Endothelial cell of umbilical vein (primary cell): ENCODE data around the gene IL1R2. TPM values are rescaled to one million over a fixed set of nuclear protein-coding genes. Genes with fewer than 3 reads are reported as not detected.

Source experiments
- BruUV-seq: library from RNA; stranded (reverse); fragments of 400-500 nt; replicated peaks from 2 replicates; lab custom pipeline; 2021; lab: Mats Ljungman, UMichigan
- CTCF ChIA-PET: fragments of 300-600, 350-600 bp; sonication (Branson Sonifier 250); formaldehyde crosslinking; loops from one replicate; lab custom pipeline; 2021; ENCODE audit warnings: antibody characterized with exemption, inconsistent platforms; lab: Charles Lee
- POLR2A ChIA-PET: fragments of 300-600, 350-600 bp; sonication (Branson Sonifier 250); formaldehyde crosslinking; loops from one replicate; lab custom pipeline; 2021; ENCODE audit warnings: antibody characterized with exemption, inconsistent platforms; lab: Charles Lee
- DNase-seq: peaks from one replicate; pipeline ENCODE4 v3.0.0-alpha.2; 2011; ENCODE audit warnings: low read depth, low spot score
- FAIRE-seq: peaks from 2 replicates; lab custom pipeline; 2011; peaks lifted over from hg19 to GRCh38; lab: Jason Lieb, UNC
- H2AFZ ChIP-seq: 2 replicates; pipeline ENCODE4 v1.6.0; 2012; ENCODE audit warnings: low read depth, low read length, control low read depth, inconsistent platforms
- H3K27ac ChIP-seq: 2 replicates; pipeline ENCODE4 v1.5.1; 2011; ENCODE audit warnings: low read depth, mild to moderate bottlenecking, control low read depth, low read length, moderate library complexity; ENCODE audit not compliant: insufficient read depth
- H3K27me3 ChIP-seq, 2 experiments: 2 replicates each; pipeline versions ENCODE4 v1.6.0 to v1.6.1; 2011; ENCODE audit warnings: low read length in 2 of 2, mixed read lengths in 1 of 2; ENCODE audit not compliant: control insufficient read depth in 2 of 2, insufficient read depth in 2 of 2
- H3K36me3 ChIP-seq, 2 experiments: 2 replicates in 1 of 2; 3 replicates in 1 of 2; pipeline ENCODE4 v1.5.1; 2011; ENCODE audit warnings: low read length in 2 of 2, mild to moderate bottlenecking in 1 of 2, moderate library complexity in 1 of 2; ENCODE audit not compliant: control insufficient read depth in 2 of 2, insufficient read depth in 2 of 2; ENCODE audit errors: extremely low read depth in 1 of 2
- H3K4me1 ChIP-seq: 3 replicates; pipeline ENCODE4 v1.5.1; 2011; ENCODE audit warnings: mild to moderate bottlenecking, low read length; ENCODE audit not compliant: control insufficient read depth, insufficient read depth; ENCODE audit errors: extremely low read depth
- H3K4me2 ChIP-seq: 2 replicates; pipeline ENCODE4 v1.6.1; 2011; ENCODE audit warnings: low read length, control low read depth, mixed read lengths; ENCODE audit not compliant: insufficient read depth
- H3K4me3 ChIP-seq, 3 experiments: fragments of 200-600 bp in 1 of 3; sonication (generic), shearing (Covaris generic) in 1 of 3; replicated peaks in 1 of 3; 2 replicates each; pipeline ENCODE4 v1.5.1; 2011 to 2016; ENCODE audit warnings: control low read depth in 3 of 3, low read length in 3 of 3, mild to moderate bottlenecking in 2 of 3, inconsistent platforms in 1 of 3, low read depth in 1 of 3, moderate library complexity in 1 of 3; ENCODE audit not compliant: insufficient read depth in 1 of 3
- H3K79me2 ChIP-seq: 2 replicates; pipeline ENCODE4 v1.6.0; 2012; ENCODE audit warnings: low read length, inconsistent platforms; ENCODE audit not compliant: control insufficient read depth, insufficient read depth
- H3K9ac ChIP-seq: replicated peaks from 2 replicates; pipeline ENCODE3; 2011; ENCODE audit warnings: low read length, control low read depth; ENCODE audit not compliant: insufficient read depth; ENCODE audit errors: extremely low read depth
- H3K9me1 ChIP-seq: replicated peaks from 3 replicates; pipeline ENCODE4 v1.6.0; 2011; ENCODE audit warnings: mild to moderate bottlenecking, low read length; ENCODE audit not compliant: control insufficient read depth, insufficient read depth; ENCODE audit errors: extremely low read depth
- H3K9me3 ChIP-seq: replicated peaks from 2 replicates; pipeline ENCODE4 v1.5.1; 2012; ENCODE audit warnings: low read length, inconsistent platforms; ENCODE audit not compliant: control insufficient read depth, insufficient read depth
- H4K20me1 ChIP-seq: replicated peaks from 2 replicates; pipeline ENCODE3; 2011; ENCODE audit warnings: mild to moderate bottlenecking, low read length; ENCODE audit not compliant: control insufficient read depth, insufficient read depth; ENCODE audit errors: extremely low read depth
- CTCF ChIP-seq, 2 donors: IDR thresholded peaks; 1 replicate in 1 of 2; 2 replicates in 1 of 2; pipeline ENCODE4 v1.5.1; 2011; ENCODE audit warnings: low read length in 2 of 2, mild to moderate bottlenecking in 2 of 2, moderate library complexity in 2 of 2, control low read depth in 1 of 2, inconsistent platforms in 1 of 2, low read depth in 1 of 2; ENCODE audit not compliant: insufficient read depth in 1 of 2; ENCODE audit errors: extremely low read depth in 1 of 2
- EZH2 ChIP-seq: IDR thresholded peaks from 2 replicates; pipeline ENCODE4 v1.6.1; 2012; ENCODE audit warnings: borderline replicate concordance, low read depth, mild to moderate bottlenecking, moderate library complexity, low read length, inconsistent platforms; ENCODE audit not compliant: severe bottlenecking
- FOS ChIP-seq: IDR thresholded peaks from 2 replicates; pipeline ENCODE4 v1.6.1; 2011; ENCODE audit warnings: mild to moderate bottlenecking, low read length, moderate library complexity, borderline replicate concordance; ENCODE audit not compliant: insufficient read depth
- GATA2 ChIP-seq: IDR thresholded peaks from 2 replicates; pipeline ENCODE4 v1.7.0; 2011; ENCODE audit warnings: low read depth, mild to moderate bottlenecking, moderate library complexity, mixed read lengths, low read length; ENCODE audit not compliant: insufficient read length, insufficient read depth
- JUN ChIP-seq: IDR thresholded peaks from 2 replicates; pipeline ENCODE4 v1.6.1; 2011; ENCODE audit warnings: borderline replicate concordance, low read depth; ENCODE audit not compliant: insufficient read length, insufficient read depth
- MAX ChIP-seq: IDR thresholded peaks from 2 replicates; pipeline ENCODE4 v1.6.1; 2011; ENCODE audit not compliant: insufficient read depth, insufficient read length
- MYC ChIP-seq: IDR thresholded peaks from one replicate; pipeline ENCODE4 v1.6.1; 2011; ENCODE audit warnings: mild to moderate bottlenecking, low read depth, low read length
- POLR2A ChIP-seq: IDR thresholded peaks from 2 replicates; pipeline ENCODE4 v1.6.1; 2012; ENCODE audit warnings: low read depth, mild to moderate bottlenecking, control low read depth, low read length
- POLR2AphosphoS5 ChIP-seq: IDR thresholded peaks from 2 replicates; pipeline ENCODE4 v1.6.1; 2012; ENCODE audit warnings: low read depth, mild to moderate bottlenecking, control low read depth, low read length, moderate library complexity; ENCODE audit not compliant: insufficient read depth
- dilution Hi-C: fragments of 300-500 bp; cut with MboI; formaldehyde crosslinking; loops from one replicate; pipeline ENCODE4 v1.15.0; 2019; ENCODE audit warnings: low sequenced_read_pairs; ENCODE audit not compliant: extremely low pct_ligation_motif_present
- intact Hi-C: fragments of 100-400 bp; cut with micrococcal nuclease; formaldehyde crosslinking; loops from one replicate; pipeline ENCODE4 v1.10.0; 2022
- polyA plus RNA-seq, 4 experiments: library from polyadenylated mRNA; depleted of rRNA in 3 of 4; stranded (reverse) in 3 of 4; unstranded in 1 of 4; fragments of >200 nt; gene quantifications; 2 replicates each; pipeline versions ENCODE4 v1.2.1 to v1.2.3, GENCODE V29; 2011 to 2012; ENCODE audit warnings: missing spikeins in 1 of 4
- total RNA-seq: library from RNA; stranded (reverse); gene quantifications from 2 replicates; pipeline ENCODE4 v1.2.3, GENCODE V29; 2021

Gene IL1R2
- total and polyA plus RNA-seq, 2 donors (not counting 3 experiments of a cell fraction or from before 2014, with no cell fraction given) = not detected

GRCh38 chr2:102005449-102005848 is 13.7 kb downstream of the IL1R2 start:
- no peaks in the 10 kb centered on the region for H4K20me1 ChIP-seq
- TF ChIP-seq GATA2 (no peak), FOS (no peak), CTCF (IDR thresholded peaks at IDR 0.05; ENCODE audit: extremely low read depth in 1 of 2, insufficient read depth in 1 of 2, low read depth in 1 of 2, low read length in 2 of 2) (no peak), POLR2A (no peak), POLR2AphosphoS5 (no peak), MAX (no peak), JUN (no peak), MYC (no peak), EZH2 (no peak)
- H3K9me3 ChIP-seq = no peaks in the 10 kb centered on the region
- H3K79me2 ChIP-seq = no peaks in the 10 kb centered on the region
- H3K4me3 ChIP-seq = no peak overlapping the region
- dilution Hi-C loops (no loop called here), intact Hi-C loops (no loop called here)
- ChIA-PET CTCF (interaction anchor here (0.7 to 4.9 kb wide), 14 partner anchors 11 to 664 kb away, joined by 3 to 172 read pairs (median 5); no protein-coding TSS in a partner anchor), POLR2A (no interaction called here)
- H3K9me1 ChIP-seq = no peaks in the 10 kb centered on the region
- no peaks in the 10 kb centered on the region for H3K36me3 ChIP-seq
- H3K4me1 ChIP-seq = peaks cover under 1% of the 10 kb centered on the region
- H2AFZ ChIP-seq = no peak overlapping the region
- H3K9ac ChIP-seq = no peak overlapping the region
- no peak for FAIRE-seq
- no peak for DNase-seq
- BruUV-seq = no TSS peak
- no peak overlapping the region for H3K4me2 ChIP-seq
- no peaks in the 10 kb centered on the region for H3K27me3 ChIP-seq
- no peak overlapping the region for H3K27ac ChIP-seq
